ENCODE results near the gene DAPP1.
"Not testable (repeated sequence)": the region's sequence is repeated elsewhere in the genome, so short reads cannot be mapped to it uniquely, and the experiment has no call there.

DAPP1 gene

DNA sequence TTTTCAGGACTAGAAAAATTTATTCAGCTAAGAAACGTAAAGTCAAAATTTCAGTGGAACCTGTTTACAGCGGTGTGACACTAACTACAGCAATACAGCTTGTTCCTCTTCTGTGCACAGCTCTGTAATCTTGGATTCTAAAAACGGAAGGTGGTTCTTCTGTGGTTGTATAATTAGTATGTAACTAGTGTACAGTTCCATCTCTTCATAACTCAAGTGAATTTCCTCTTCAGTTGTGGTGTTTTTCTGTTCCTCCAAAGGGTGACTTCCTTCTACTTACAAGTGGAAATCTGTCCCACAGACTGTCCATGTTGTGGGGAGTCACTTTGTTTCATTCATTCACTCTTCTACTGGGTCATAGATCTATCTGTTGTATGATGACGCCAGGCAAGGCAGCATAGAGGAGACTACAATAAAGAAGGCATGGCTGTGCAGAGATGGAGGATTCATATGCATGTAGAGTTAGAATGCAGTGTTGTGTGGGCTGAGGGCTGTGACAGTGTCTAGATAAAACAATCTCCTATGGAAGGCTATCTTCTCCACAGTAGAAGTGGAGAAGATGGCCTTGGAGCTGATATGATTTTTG, 5.4 kb downstream of the DAPP1 start:
- in situ Hi-C loops (cut with MboI; ENCODE audit: low pct_unique_long_range_greater_than_20kb, low sequenced_read_pairs), result no loop called here
- DNase-seq, result peak; percentile 77

DNA sequence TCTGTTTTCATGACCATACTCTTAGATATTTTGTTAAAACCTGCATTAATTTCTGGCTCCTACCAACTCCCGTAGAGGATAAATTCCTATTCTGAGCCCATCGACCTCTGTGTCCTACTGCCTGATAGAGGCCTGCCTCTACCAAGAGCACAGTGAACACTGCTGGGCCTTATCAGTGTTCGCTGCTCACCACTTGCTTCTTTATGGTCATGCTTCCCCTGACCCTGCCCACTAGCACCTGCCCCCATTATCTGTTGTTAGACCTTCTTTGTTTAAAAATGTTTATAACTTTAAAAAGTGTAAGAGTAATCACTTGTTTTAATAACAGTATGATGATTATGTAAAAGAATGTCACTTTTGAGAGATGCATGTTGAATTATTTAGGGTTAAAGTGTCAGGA, 6.1 kb downstream of the DAPP1 start:
- DNase-seq, result no peak
- in situ Hi-C loops (cut with MboI; ENCODE audit: low pct_unique_long_range_greater_than_20kb, low sequenced_read_pairs), result no loop called here

DNA sequence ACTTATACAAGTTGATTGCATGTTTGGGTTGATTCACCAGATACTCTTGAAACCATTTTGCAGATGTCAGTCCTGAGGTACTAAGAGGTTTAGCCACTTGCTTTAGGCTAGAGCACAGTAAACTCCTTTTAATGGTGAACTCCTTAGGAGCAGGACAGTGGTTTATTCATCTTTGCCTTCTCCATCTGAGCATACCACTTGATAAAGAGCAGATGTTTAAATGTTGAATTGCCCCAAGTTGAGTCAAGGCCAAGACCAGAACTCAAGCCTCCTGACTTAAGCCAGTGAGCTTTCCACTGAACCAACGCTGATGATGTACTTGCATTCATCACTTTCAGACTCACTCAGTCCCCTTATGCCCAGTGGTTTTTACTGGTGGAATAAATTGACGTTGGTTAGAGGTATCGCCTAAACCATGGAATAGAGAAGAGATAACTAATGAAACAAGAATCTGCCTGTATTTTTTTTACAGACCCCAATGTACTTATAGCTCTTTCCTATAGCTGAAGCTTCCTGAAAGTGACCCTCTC, 7.5 kb downstream of the DAPP1 start:
- in situ Hi-C loops (cut with MboI; ENCODE audit: low pct_unique_long_range_greater_than_20kb, low sequenced_read_pairs), result no loop called here
- DNase-seq, result no peak

DNA sequence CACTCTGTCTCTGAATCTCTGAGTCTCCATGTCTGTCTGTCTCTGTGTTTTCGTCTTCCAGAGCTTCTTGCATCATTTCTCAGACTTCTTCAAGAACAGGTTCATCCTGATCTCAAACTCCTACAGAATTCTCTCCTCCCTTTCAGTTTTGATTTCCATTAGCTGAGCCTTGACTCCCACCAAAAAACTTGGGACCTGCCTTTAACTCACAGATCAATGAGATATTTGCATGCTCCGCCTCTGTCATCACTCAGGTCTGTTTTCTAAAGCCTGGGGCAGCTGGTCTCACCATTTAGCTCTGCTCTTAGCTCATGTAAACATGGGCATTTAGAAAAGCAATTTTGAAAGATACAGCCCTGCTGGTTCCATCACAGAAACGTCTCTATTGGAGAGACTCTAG, 8.6 kb downstream of the DAPP1 start:
- no peak for DNase-seq
- in situ Hi-C loops (cut with MboI; ENCODE audit: low pct_unique_long_range_greater_than_20kb, low sequenced_read_pairs), result no loop called here

DNA sequence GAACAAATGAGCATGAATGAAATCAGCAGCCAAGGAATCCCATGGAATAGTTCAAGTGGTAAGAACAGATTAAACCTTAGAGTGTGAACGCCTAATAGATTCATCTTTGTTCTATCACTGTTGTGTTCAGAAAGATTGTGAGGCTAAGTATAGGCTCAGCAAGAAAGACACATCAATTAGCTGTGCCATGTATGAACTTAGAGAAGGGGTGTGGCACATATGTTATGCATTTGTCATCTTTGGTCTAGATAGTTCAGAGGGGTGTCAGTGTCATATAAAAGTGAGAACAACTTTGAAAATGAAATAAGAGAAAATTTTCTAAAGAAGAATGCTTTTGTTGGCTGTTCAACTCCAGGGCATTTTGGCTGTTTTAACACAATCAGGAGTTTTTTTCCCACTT, 9.4 kb downstream of the DAPP1 start:
- no peak for DNase-seq
- in situ Hi-C loops (cut with MboI; ENCODE audit: low pct_unique_long_range_greater_than_20kb, low sequenced_read_pairs), result no loop called here

DNA sequence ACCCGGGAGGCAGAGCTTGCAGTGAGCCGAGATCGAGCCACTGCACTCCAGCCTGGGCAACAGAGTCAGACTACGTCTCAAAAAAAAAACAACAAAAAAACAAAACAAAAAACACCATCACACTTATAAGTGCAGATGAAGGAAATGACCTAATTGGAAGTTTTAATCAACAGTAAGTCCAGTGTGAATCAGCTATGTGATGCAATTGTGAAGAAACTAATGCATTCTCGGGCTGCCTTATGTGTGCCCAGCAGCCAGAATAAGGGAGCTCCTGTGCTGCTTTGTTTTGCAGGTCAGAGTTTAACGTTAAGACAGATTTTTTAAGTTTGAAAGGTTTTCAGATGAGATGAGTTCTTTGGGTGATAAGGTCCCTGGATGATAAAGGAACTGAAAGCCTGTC, 10.8 kb downstream of the DAPP1 start:
- in situ Hi-C loops (cut with MboI; ENCODE audit: low pct_unique_long_range_greater_than_20kb, low sequenced_read_pairs), result no loop called here

DNA sequence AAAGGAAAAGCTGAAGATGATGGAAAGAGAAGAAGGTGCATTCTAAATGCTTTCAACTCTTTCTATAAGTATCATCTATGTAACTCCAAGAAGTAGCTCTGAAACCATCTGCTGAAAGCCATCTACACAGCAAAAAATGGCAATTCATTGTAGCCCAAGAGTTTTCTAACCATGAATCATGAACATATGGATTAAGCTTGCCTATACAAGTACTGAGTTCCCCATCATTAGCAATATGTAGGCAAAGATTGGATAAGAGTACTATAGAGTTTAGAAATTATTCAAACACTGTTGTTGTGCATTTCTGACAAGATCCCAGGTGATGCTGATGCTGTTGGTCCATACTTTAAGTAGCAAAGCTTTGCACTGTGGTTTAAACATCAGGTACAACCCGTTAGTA, 11.2 kb downstream of the DAPP1 start:
- in situ Hi-C loops (cut with MboI; ENCODE audit: low pct_unique_long_range_greater_than_20kb, low sequenced_read_pairs), result no loop called here
- DNase-seq, result no peak

More for the DNA sequence above, 10.8 kb downstream of the DAPP1 start:
- no peak for DNase-seq

DNA sequence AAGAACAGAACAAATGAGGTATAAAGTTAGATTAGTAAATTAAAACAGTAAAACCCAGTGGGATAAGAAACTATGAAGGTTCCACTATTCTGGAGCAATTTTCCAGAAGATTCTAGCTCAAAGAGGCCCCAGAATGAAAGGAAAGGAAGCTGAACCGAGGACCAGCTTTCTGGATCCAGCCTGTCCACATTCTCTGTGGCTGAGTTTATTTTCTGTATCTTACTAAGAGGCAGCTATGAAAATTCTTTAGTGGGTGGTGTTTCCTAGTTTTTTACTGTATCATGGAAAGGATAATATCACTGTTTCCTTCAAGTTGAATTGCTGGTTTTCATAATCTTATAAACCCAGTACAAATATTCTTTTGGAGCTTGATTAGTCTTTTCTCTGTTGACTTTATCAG, 11.8 kb downstream of the DAPP1 start:
- no peak for DNase-seq
- in situ Hi-C loops (cut with MboI; ENCODE audit: low pct_unique_long_range_greater_than_20kb, low sequenced_read_pairs), result no loop called here

DNA sequence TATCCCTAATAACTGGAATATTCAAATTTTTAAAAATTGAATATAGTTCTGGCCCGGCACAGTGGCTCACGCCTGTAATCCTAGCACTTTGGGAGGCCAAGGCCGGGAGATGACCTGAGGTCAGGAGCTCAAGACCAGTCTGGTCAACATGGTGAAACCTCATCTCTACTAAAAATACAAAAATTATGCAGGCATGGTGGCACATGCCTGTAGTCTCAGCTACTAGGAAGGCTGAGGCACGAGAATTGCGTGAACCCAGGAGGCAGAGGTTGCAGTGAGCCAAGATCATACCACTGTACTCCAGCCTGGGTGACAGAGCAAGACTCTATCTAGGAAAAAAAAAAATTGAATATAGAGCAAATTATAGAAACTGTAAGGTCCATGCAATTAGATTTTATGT, 13.4 kb downstream of the DAPP1 start:
- in situ Hi-C loops (cut with MboI; ENCODE audit: low pct_unique_long_range_greater_than_20kb, low sequenced_read_pairs); DNase-seq: not testable (repeated sequence)

DNA sequence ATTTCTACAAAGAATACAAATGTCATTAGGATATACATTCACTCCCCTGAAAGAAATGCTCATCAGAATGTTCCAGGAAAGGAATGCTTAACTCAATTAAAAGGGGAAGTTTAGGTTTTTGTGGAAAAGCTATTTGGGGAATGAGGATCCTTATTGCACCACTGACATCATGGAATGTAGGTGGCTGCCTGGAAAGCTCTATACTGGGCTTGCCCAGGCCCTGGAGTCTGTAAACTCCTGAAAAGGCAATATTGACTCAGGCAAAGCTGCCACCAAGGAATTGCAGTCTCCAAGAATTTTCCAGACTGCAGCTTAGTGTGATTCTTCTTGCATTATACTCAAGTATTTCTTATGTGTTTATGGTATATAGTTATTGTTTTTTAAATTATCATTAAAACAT, 15.7 kb downstream of the DAPP1 start:
- no peak for DNase-seq
- in situ Hi-C loops (cut with MboI; ENCODE audit: low pct_unique_long_range_greater_than_20kb, low sequenced_read_pairs), result no loop called here

DNA sequence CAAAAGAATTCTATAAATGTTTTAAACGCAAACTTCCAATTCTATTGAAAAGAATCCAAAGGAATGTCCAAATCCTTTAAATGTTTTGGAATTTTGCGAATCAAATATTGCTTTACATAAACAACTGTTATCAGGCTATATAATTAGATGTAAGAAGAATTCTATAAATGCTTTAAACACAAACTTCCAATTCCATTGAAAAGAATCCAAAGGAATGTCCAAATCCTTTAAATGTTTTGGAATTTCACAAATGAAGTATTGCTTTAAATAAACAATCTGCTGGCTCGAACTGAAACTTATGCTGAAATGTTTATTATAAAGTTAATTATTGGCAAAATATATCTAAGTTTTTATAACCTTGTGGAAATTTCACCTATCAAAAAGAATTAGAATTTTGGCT, 16.1 kb downstream of the DAPP1 start:
- in situ Hi-C loops (cut with MboI; ENCODE audit: low pct_unique_long_range_greater_than_20kb, low sequenced_read_pairs), result no loop called here
- DNase-seq, result no peak

DNA sequence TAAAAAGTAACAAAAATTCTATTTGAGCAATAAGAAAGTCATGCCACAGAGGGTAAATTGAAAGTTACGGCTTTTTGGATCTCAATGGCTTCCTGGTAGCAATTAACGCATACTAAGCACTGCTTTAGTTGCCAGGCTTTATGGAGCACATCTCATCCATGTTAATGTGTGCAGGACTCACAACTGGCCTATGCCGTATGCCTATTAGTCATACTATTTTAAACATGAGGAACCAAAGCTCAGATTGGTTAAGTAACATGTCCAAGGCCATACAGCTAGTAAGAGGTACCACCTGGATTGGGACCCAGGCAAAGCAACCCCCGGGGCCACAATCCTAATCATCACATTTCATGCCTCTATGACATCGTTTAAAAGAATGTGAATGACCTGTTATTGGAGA, 17.1 kb downstream of the DAPP1 start:
- in situ Hi-C loops (cut with MboI; ENCODE audit: low pct_unique_long_range_greater_than_20kb, low sequenced_read_pairs), result no loop called here
- DNase-seq, result no peak

DNA sequence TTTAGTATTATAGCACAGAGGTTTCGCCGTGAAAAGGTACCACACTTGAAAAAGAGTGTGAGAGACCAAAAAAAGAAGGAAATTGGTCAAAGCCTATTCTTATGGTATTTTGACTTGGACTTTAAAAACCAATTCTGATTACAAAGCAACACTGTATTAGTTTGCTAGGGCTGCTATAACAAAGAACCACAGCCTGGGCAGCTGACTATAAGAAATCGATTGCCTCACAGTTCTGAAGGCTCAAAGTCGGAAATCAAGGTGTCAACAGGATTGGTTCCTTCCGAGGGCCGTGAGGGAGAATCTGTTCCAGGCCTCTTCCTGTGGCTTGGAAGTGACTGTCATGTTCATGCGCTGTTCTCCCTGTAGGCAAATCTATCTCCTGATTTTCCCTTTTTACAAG, 17.9 kb downstream of the DAPP1 start:
- no peak for DNase-seq
- in situ Hi-C loops (cut with MboI; ENCODE audit: low pct_unique_long_range_greater_than_20kb, low sequenced_read_pairs), result no loop called here

DNA sequence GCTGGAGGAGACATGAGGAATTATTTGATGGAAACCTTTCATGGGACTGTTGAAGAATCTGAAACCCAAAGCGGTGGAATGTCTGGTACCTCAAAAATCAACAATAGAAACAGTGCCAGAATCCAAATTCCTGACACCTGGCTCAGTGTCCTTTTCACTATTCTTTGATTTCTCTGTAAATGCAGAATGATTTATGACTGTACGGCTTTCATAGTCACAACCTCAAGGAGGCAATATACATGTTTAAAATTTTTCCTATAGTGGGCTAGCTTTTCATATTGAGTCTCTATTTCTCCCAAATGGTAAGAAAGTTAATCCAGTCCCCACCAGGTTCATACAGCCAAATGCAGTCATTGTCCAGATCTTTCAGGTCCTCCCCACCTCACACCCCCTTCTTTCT, 19.3 kb downstream of the DAPP1 start:
- in situ Hi-C loops (cut with MboI; ENCODE audit: low pct_unique_long_range_greater_than_20kb, low sequenced_read_pairs), result no loop called here
- DNase-seq, result no peak

DNA sequence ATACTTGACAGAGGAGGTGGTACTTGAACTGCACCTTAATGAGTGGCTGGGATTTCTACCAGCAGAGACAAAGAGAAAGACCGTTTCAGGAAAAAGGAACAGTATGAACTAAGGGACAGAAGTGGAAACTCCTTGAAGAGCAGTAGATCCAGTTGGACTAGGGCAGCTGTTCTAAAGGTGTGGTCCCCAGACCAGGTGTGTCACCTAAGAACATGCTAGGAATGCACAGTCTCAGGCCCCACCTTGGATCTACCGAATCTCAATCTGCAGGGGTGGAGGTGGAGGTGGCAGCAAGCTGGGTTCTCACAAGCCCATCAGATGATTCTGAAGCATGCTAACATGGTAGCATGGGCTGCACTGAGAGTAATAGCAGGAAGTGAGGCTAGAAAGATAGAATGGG, 22.3 kb downstream of the DAPP1 start:
- DNase-seq, result no peak
- in situ Hi-C loops (cut with MboI; ENCODE audit: low pct_unique_long_range_greater_than_20kb, low sequenced_read_pairs), result no loop called here

DNA sequence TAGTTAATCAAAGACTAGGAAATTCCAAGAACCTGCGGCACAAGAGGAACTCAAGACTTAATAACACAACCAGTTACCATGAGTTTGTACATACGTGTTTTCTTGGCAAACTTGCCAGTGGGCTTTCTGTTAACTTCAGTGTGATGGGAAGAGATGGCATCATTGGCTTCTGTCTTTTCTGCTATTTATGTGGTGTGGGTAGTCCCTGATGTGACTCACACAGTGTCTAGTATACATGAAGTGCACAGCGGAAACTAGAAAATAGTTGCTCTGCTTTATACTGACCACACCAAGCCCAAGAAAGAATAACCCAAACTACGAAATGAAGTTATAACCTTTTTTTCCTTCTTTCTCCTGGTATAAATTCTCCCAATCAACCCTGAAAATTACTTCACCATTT, 24.5 kb downstream of the DAPP1 start:
- DNase-seq, result no peak
- in situ Hi-C loops (cut with MboI; ENCODE audit: low pct_unique_long_range_greater_than_20kb, low sequenced_read_pairs), result no loop called here

DNA sequence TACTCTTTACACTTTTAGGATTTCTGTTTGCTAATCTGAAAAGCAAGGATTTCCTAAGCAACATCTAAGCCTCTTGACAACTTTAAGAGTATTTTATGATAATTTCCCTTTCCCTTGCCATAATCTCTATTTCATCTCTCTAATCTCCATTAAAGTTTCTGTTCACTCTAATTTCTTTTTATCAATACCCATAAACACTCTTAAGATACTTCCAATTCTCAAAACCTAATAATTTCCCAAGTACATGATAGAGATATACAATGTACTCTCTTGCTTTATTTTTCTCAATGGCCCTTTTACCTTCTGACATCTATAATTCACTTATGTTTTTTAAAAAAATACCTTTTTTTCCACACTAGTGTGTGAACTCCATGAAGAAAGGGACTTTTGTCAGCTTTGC, 26.8 kb downstream of the DAPP1 start:
- in situ Hi-C loops (cut with MboI; ENCODE audit: low pct_unique_long_range_greater_than_20kb, low sequenced_read_pairs), result no loop called here
- no peak for DNase-seq

DNA sequence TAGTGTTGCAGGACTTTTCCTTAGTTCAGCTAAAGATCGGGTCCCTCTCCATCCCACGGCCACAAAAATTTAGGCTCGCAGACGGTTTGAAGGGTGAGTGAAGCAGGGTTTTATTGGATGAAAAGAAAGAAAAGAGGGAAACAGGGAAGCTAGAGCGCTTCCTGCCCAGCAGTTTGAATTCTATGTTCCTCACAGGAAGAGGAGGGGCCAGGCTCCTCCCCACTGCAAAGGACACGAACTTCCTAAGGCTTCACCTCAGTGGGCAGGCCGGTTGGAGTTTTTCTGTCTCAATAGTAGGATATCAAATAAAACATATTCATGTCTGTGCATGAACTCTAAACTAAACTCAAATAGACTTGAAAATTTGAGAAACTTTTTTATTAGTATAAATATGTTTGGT, 27.4 kb downstream of the DAPP1 start:
- in situ Hi-C loops (cut with MboI; ENCODE audit: low pct_unique_long_range_greater_than_20kb, low sequenced_read_pairs), result no loop called here
- no peak for DNase-seq

DNA sequence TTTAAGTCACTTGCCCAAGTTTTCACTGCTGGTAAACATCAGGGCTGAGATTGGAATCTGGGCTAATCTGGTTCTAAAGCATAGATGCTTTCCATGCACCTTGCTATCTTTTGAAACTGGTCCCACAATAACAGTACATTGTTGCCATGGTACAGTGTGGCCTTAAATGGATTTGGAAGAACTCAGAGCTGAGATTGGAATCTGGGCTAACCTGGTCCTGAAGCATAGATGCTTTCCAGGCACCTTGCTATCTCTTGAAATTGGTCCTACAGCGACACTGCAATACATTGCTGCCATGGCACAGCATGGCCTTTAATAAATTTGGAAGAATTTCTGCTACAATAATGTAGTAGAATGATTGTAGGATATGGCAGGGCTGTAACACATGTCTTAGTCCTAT, 28.6 kb downstream of the DAPP1 start:
- in situ Hi-C loops (cut with MboI; ENCODE audit: low pct_unique_long_range_greater_than_20kb, low sequenced_read_pairs), result no loop called here
- no peak for DNase-seq

DNA sequence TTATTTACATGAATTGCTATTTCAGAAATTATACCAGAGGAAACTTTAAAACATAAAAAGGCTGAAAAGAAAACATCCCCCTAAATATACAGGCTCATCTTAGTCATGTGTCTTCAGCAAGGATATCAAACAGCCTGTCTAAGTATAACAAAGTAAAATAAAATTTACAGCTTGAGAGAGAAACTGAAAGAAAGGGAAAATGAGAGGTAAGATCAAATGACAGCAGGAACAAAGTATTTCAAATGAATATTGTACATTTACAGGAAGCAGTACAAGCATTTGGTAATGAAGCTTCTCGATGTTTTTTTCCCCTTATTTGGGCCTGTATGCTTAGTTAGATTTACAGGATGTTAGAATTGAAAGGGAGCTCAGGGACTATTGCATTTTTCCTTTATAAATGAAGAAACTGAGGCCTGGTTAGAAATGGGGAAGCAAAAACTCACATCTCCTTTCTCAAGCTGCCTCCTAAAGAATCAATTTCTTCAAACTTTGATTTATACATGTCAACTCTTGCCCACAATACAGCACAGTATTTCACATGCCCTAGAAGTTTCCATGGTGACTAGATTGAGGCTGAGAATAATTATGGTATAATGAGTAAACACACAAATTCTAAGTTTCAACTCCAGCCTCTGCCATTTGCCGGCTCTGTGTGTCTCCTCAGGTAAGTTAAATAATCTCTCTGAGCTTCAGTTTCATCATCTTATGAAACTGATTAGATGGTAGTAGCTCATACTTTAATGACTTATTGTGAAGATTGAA, 29.3 kb downstream of the DAPP1 start:
- DNase-seq, result no peak
- in situ Hi-C loops (cut with MboI; ENCODE audit: low pct_unique_long_range_greater_than_20kb, low sequenced_read_pairs), result no loop called here

DNA sequence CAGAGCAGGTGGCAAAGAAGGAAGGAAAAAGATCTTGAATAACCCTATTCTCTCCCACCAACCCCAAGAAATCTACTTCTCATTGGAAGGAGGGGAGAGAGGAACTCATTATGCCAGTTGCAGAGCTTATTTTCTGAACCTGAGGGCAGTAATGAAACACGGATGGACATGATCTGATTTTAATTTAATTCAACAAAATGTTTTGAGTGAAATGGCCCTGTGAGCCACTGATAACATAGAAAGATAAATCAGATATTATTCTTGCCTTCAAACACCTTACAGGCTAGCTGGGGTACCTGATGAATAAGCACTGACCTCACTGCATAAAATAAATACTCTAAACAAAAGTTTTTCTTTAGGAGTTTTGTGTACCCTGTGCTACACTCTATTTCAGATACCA, 30.3 kb downstream of the DAPP1 start:
- in situ Hi-C loops (cut with MboI; ENCODE audit: low pct_unique_long_range_greater_than_20kb, low sequenced_read_pairs), result no loop called here
- no peak for DNase-seq

All from KBM-7 (cell line).